Neural cell (in vitro differentiated cells): ENCODE measurements around the gene SLC6A9. TPM values are rescaled to one million over a fixed set of nuclear protein-coding genes. Genes with fewer than 3 reads are reported as not detected.

Experiments
- H2AFZ ChIP-seq: fragments of 200-600, 300-800 bp; sonication (generic), shearing (Covaris generic); 2 replicates; pipeline ENCODE4 v1.6.0; 2014; ENCODE audit warnings: low read depth, mild to moderate bottlenecking, antibody characterized with exemption, low read length, moderate library complexity
- H3F3A ChIP-seq: fragments of 200-600 bp; shearing (Covaris generic); 2 replicates; pipeline ENCODE4 v1.6.1; 2016; ENCODE audit warnings: mild to moderate bottlenecking, moderate library complexity, mixed read lengths, antibody characterized with exemption, low read length; ENCODE audit not compliant: insufficient read depth, poor library complexity, severe bottlenecking
- H3K27ac ChIP-seq: fragments of 200-600, 300-800 bp; sonication (generic), shearing (Covaris generic); 2 replicates; pipeline ENCODE4 v1.5.1; 2014; ENCODE audit warnings: mild to moderate bottlenecking, low read length, moderate library complexity
- H3K27me3 ChIP-seq: fragments of 300-800, 200-600 bp; sonication (generic), shearing (Covaris generic); 2 replicates; pipeline ENCODE4 v1.6.0; 2014; ENCODE audit warnings: mild to moderate bottlenecking, low read depth, low read length, moderate library complexity; ENCODE audit not compliant: insufficient read depth
- H3K36me3 ChIP-seq: fragments of 300-800, 200-600 bp; sonication (generic), shearing (Covaris generic); 2 replicates; pipeline ENCODE4 v1.5.1; 2014; ENCODE audit warnings: mild to moderate bottlenecking, antibody characterized with exemption, low read length, moderate library complexity; ENCODE audit not compliant: insufficient read depth
- H3K4me2 ChIP-seq: fragments of 300-800, 200-600 bp; sonication (generic), shearing (Covaris generic); 2 replicates; pipeline ENCODE4 v1.6.0; 2014; ENCODE audit warnings: mild to moderate bottlenecking, low read length
- H3K4me3 ChIP-seq: fragments of 300-800, 200-600 bp; sonication (generic), shearing (Covaris generic); 2 replicates; pipeline ENCODE4 v1.5.1; 2014; ENCODE audit warnings: mild to moderate bottlenecking, low read length, moderate library complexity
- H3K79me2 ChIP-seq: fragments of 200-600 bp; shearing (Covaris generic); replicated peaks from 2 replicates; pipeline ENCODE4 v1.6.0; 2014; ENCODE audit warnings: mild to moderate bottlenecking, low read length, moderate library complexity; ENCODE audit not compliant: insufficient read depth
- H3K9ac ChIP-seq: fragments of 300-800, 200-600 bp; sonication (generic), shearing (Covaris generic); 2 replicates; pipeline ENCODE4 v1.6.1; 2016; ENCODE audit warnings: mild to moderate bottlenecking, low read length, mixed read lengths
- H3K9me2 ChIP-seq: fragments of 200-600 bp; shearing (Covaris generic); 2 replicates; pipeline ENCODE4 v1.6.1; 2016; ENCODE audit warnings: mild to moderate bottlenecking, low read length, mixed read lengths; ENCODE audit not compliant: insufficient read depth
- H3K9me3 ChIP-seq: fragments of 200-600, 300-800 bp; sonication (generic), shearing (Covaris generic); 2 replicates; pipeline ENCODE4 v1.6.1; 2016; ENCODE audit warnings: mild to moderate bottlenecking, mixed run types, low read length, moderate library complexity, mixed read lengths
- H4K20me1 ChIP-seq: fragments of 200-600 bp; shearing (Covaris generic); 2 replicates; pipeline ENCODE4 v1.6.1; 2016; ENCODE audit warnings: mild to moderate bottlenecking, mixed run types; ENCODE audit not compliant: insufficient read depth
- CTCF ChIP-seq: fragments of 450-650 bp; IDR thresholded peaks from 2 replicates; pipeline ENCODE4 v1.5.1; 2014; ENCODE audit warnings: antibody characterized with exemption, mild to moderate bottlenecking, moderate library complexity; ENCODE audit not compliant: poor library complexity, severe bottlenecking
- EP300 ChIP-seq: fragments of 450-650 bp; conservative IDR thresholded peaks from 2 replicates; pipeline ENCODE4 v1.6.1; 2014; ENCODE audit warnings: antibody characterized with exemption, mild to moderate bottlenecking, moderate library complexity; ENCODE audit not compliant: poor library complexity, severe bottlenecking
- EZH2 ChIP-seq: fragments of 200-600, 300-800 bp; shearing (Covaris generic), sonication (generic); IDR thresholded peaks from 2 replicates; pipeline ENCODE4 v1.6.1; 2014; ENCODE audit warnings: antibody characterized with exemption, low read length, borderline replicate concordance, mild to moderate bottlenecking; ENCODE audit not compliant: insufficient read depth, poor library complexity, severe bottlenecking
- MXI1 ChIP-seq: fragments of 450-650 bp; conservative IDR thresholded peaks from 2 replicates; pipeline ENCODE4 v1.6.1; 2014; ENCODE audit warnings: antibody characterized with exemption, mild to moderate bottlenecking; ENCODE audit not compliant: poor library complexity, severe bottlenecking
- POLR2AphosphoS5 ChIP-seq: IDR thresholded peaks from 2 replicates; pipeline ENCODE4 v1.6.1; 2012
- RAD21 ChIP-seq: fragments of 450-650 bp; conservative IDR thresholded peaks from 2 replicates; pipeline ENCODE4 v1.6.1; 2014; ENCODE audit warnings: antibody characterized with exemption, mild to moderate bottlenecking, moderate library complexity
- REST ChIP-seq: IDR thresholded peaks from 2 replicates; pipeline ENCODE4 v1.6.1; 2012; ENCODE audit warnings: borderline replicate concordance
- SMC3 ChIP-seq: fragments of 450-650 bp; conservative IDR thresholded peaks from 2 replicates; pipeline ENCODE4 v1.6.1; 2014; ENCODE audit warnings: antibody characterized with exemption, mild to moderate bottlenecking, moderate library complexity; ENCODE audit not compliant: poor library complexity
- TAF1 ChIP-seq: IDR thresholded peaks from 2 replicates; pipeline ENCODE4 v1.6.1; 2012; ENCODE audit warnings: low read depth
- polyA plus RNA-seq: library from polyadenylated mRNA; depleted of rRNA; stranded (reverse); fragments of >200 nt; gene quantifications from 2 replicates; pipeline ENCODE4 v1.2.3, GENCODE V29; 2014

Gene SLC6A9
- polyA plus RNA-seq, 1 donor from 2014 or later = 1.3 TPM

GRCh38 chr1:44071461-44071860 lies 40.2 kb upstream of the SLC6A9 start:
- Histone ChIP-seq H4K20me1 (no peaks in the 10 kb centered on the region), H3K9ac (no peak overlapping the region), H3K36me3 (no peaks in the 10 kb centered on the region), H3K4me2 (no peak overlapping the region), H2AFZ (no peak overlapping the region), H3K9me3 (no peaks in the 10 kb centered on the region), H3K27ac (no peak overlapping the region), H3K79me2 (no peaks in the 10 kb centered on the region), H3F3A (no peaks in the 10 kb centered on the region), H3K27me3 (no peaks in the 10 kb centered on the region), H3K4me3 (no peak overlapping the region), H3K9me2 (no peaks in the 10 kb centered on the region)
- TF ChIP-seq MXI1 (no peak), SMC3 (no peak), RAD21 (no peak), CTCF (no peak), REST (no peak), TAF1 (no peak), EP300 (no peak), EZH2 (no peak), POLR2AphosphoS5 (no peak)

- H3K4me3 ChIP-seq = no peak overlapping the region
- H4K20me1 ChIP-seq = no peaks in the 10 kb centered on the region
- no peak overlapping the region for H2AFZ ChIP-seq
- no peaks in the 10 kb centered on the region for H3F3A ChIP-seq
- no peak overlapping the region for H3K9ac ChIP-seq
- H3K9me2 ChIP-seq = no peaks in the 10 kb centered on the region
- H3K27me3 ChIP-seq = no peaks in the 10 kb centered on the region
- no peak overlapping the region for H3K27ac ChIP-seq
- no peaks in the 10 kb centered on the region for H3K9me3 ChIP-seq
- no peak for TF ChIP-seq SMC3
- TF ChIP-seq POLR2AphosphoS5 = no peak
- TF ChIP-seq MXI1 = no peak
- no peak for TF ChIP-seq EZH2
- no peak for TF ChIP-seq RAD21
- TF ChIP-seq REST = no peak
- TF ChIP-seq EP300 = no peak
- TF ChIP-seq CTCF = no peak
- no peak for TF ChIP-seq TAF1
- H3K79me2 ChIP-seq = no peaks in the 10 kb centered on the region
- H3K4me2 ChIP-seq = no peak overlapping the region
- H3K36me3 ChIP-seq = no peaks in the 10 kb centered on the region
Measured at GRCh38 chr1:44068442-44068921, 37.2 kb upstream of the SLC6A9 start.
